Stomach (tissue), 4 donors: ENCODE data around the gene LGALS8.

Experiments used
- EP300 ChIP-seq: sonication (generic); formaldehyde crosslinking; IDR thresholded peaks from one replicate; pipeline ENCODE4 v1.6.1; 2017; ENCODE audit warnings: antibody characterized with exemption
- POLR2A ChIP-seq, 4 donors: fragments of 450-650 bp; IDR thresholded peaks; one replicate each; pipeline ENCODE4 v1.6.1; 2016; ENCODE audit warnings: antibody characterized with exemption in 4 of 4, control low read depth in 2 of 4, mild to moderate bottlenecking in 1 of 4, moderate library complexity in 1 of 4

- TF ChIP-seq POLR2A (IDR thresholded peaks at IDR 0.05) = no peak
- TF ChIP-seq EP300 = no peak
Measured at GRCh38 chr1:236576004-236576403, 52.2 kb downstream of the LGALS8 start.
